ENCODE measurements around the gene RBM38. TPM values are rescaled to one million over a fixed set of nuclear protein-coding genes. Genes with fewer than 3 reads are reported as not detected.

The RBM38 gene
- total and polyA plus RNA-seq, 2 of the 13 experiments (the other 11 are each of a cell fraction or from before 2014, with no cell fraction given): 24.2 to 34.2 TPM

DNA sequence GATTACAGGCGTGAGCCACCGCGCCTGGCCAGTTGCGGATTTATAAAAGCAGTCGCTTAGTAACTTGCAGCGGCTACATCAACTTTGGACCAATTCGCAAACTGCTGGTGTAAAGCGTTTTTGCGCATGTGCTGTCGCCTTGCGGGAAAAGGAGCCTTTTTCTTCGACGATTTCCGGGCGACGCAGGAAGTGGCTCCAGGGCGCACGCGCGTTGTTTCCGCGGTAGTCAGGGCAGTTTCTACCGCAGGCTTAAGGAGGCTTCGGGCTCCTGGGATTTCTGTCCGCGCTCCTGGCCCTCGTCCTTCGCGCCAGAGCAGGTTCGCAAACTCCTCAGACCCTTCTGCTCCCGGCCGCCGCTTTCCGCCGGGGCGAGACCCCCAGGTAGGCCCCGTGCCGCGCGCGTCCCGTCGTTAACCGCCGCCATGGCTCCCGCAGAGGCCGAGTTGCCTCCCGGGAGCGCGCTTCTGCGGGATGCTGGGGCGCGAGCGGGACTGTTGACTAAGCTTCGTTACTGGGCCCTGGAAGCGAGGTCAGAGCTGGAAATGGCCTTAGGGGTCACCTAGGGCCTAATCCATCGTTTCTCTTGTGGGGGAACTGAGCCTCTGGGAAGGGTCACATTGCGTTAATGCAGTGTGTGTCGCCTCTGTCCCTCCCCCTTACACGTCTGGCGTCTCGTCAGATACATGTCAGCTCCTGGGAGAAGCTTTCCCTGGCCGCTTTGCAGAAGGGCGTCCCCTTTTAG is 40.0 kb upstream of the RBM38 start, which contains the start of gene RAE1 (continued):
- TF ChIP-seq, protein P1, sequence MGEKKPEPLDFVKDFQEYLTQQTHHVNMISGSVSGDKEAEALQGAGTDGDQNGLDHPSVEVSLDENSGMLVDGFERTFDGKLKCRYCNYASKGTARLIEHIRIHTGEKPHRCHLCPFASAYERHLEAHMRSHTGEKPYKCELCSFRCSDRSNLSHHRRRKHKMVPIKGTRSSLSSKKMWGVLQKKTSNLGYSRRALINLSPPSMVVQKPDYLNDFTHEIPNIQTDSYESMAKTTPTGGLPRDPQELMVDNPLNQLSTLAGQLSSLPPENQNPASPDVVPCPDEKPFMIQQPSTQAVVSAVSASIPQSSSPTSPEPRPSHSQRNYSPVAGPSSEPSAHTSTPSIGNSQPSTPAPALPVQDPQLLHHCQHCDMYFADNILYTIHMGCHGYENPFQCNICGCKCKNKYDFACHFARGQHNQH (CRISPR knock-in tag; IDR thresholded peaks at IDR 0.05): no peak
- TF ChIP-seq, protein P2, sequence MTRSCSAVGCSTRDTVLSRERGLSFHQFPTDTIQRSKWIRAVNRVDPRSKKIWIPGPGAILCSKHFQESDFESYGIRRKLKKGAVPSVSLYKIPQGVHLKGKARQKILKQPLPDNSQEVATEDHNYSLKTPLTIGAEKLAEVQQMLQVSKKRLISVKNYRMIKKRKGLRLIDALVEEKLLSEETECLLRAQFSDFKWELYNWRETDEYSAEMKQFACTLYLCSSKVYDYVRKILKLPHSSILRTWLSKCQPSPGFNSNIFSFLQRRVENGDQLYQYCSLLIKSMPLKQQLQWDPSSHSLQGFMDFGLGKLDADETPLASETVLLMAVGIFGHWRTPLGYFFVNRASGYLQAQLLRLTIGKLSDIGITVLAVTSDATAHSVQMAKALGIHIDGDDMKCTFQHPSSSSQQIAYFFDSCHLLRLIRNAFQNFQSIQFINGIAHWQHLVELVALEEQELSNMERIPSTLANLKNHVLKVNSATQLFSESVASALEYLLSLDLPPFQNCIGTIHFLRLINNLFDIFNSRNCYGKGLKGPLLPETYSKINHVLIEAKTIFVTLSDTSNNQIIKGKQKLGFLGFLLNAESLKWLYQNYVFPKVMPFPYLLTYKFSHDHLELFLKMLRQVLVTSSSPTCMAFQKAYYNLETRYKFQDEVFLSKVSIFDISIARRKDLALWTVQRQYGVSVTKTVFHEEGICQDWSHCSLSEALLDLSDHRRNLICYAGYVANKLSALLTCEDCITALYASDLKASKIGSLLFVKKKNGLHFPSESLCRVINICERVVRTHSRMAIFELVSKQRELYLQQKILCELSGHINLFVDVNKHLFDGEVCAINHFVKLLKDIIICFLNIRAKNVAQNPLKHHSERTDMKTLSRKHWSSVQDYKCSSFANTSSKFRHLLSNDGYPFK (CRISPR knock-in tag; IDR thresholded peaks at IDR 0.05; ENCODE audit: borderline replicate concordance): peak; percentile 99
- TF ChIP-seq KLF12 (CRISPR knock-in tag; IDR thresholded peaks at IDR 0.05; ENCODE audit: borderline replicate concordance) (no peak), ZNF430 (CRISPR knock-in tag; IDR thresholded peaks at IDR 0.05) (peak; percentile 93; the same call in 1 of the 2 replicates), FOXJ3 (CRISPR knock-in tag; IDR thresholded peaks at IDR 0.05; ENCODE audit: borderline replicate concordance) (peak; percentile 63), ZMYM4 (CRISPR knock-in tag; IDR thresholded peaks at IDR 0.05) (peak; percentile 92), KDM1A (CRISPR knock-in tag; IDR thresholded peaks at IDR 0.05) (no peak), ZNF160 (CRISPR knock-in tag; IDR thresholded peaks at IDR 0.05) (peak; percentile 69), EP300 (IDR thresholded peaks at IDR 0.05; ENCODE audit: low read depth in 2 of 2, low read length in 2 of 2) (no peak), EP300 (CRISPR knock-in tag; IDR thresholded peaks at IDR 0.05; ENCODE audit: borderline replicate concordance) (0 out of 2 replicates have a peak, but pooled peaks have one; percentile 11), ZKSCAN1 (IDR thresholded peaks at IDR 0.05; ENCODE audit: low read length) (no peak), SOX5 (CRISPR knock-in tag; IDR thresholded peaks at IDR 0.05; ENCODE audit: borderline replicate concordance) (no peak), GZF1 (CRISPR knock-in tag; IDR thresholded peaks at IDR 0.05) (no peak)
- TF ChIP-seq, protein P3, sequence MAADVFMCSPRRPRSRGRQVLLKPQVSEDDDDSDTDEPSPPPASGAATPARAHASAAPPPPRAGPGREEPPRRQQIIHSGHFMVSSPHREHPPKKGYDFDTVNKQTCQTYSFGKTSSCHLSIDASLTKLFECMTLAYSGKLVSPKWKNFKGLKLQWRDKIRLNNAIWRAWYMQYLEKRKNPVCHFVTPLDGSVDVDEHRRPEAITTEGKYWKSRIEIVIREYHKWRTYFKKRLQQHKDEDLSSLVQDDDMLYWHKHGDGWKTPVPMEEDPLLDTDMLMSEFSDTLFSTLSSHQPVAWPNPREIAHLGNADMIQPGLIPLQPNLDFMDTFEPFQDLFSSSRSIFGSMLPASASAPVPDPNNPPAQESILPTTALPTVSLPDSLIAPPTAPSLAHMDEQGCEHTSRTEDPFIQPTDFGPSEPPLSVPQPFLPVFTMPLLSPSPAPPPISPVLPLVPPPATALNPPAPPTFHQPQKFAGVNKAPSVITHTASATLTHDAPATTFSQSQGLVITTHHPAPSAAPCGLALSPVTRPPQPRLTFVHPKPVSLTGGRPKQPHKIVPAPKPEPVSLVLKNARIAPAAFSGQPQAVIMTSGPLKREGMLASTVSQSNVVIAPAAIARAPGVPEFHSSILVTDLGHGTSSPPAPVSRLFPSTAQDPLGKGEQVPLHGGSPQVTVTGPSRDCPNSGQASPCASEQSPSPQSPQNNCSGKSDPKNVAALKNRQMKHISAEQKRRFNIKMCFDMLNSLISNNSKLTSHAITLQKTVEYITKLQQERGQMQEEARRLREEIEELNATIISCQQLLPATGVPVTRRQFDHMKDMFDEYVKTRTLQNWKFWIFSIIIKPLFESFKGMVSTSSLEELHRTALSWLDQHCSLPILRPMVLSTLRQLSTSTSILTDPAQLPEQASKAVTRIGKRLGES (CRISPR knock-in tag; IDR thresholded peaks at IDR 0.05; ENCODE audit: borderline replicate concordance): no peak
- TF ChIP-seq, protein P4, sequence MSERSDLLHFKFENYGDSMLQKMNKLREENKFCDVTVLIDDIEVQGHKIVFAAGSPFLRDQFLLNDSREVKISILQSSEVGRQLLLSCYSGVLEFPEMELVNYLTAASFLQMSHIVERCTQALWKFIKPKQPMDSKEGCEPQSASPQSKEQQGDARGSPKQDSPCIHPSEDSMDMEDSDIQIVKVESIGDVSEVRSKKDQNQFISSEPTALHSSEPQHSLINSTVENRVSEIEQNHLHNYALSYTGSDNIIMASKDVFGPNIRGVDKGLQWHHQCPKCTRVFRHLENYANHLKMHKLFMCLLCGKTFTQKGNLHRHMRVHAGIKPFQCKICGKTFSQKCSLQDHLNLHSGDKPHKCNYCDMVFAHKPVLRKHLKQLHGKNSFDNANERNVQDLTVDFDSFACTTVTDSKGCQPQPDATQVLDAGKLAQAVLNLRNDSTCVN (CRISPR knock-in tag; IDR thresholded peaks at IDR 0.05; ENCODE audit: borderline replicate concordance): peak; percentile 85; the same call in 1 of the 2 replicates
- TF ChIP-seq, protein P5, sequence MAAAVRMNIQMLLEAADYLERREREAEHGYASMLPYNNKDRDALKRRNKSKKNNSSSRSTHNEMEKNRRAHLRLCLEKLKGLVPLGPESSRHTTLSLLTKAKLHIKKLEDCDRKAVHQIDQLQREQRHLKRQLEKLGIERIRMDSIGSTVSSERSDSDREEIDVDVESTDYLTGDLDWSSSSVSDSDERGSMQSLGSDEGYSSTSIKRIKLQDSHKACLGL (CRISPR knock-in tag; IDR thresholded peaks at IDR 0.05): peak; percentile 95
- TF ChIP-seq, protein P6, sequence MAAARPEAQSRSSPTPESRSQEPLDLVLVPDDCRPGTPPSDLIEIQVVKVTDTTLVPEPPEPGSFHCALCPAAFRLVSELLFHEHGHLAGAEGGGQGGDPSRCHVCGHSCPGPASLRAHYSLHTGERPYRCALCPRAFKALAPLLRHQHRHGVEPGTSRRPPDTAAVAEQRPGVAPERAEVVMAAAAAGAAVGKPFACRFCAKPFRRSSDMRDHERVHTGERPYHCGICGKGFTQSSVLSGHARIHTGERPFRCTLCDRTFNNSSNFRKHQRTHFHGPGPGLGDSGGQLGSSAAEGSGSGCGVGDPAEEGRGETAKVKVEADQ (CRISPR knock-in tag; IDR thresholded peaks at IDR 0.05; ENCODE audit: borderline replicate concordance): peak; percentile 82; the same call in 1 of the 2 replicates
- TF ChIP-seq, protein P7, sequence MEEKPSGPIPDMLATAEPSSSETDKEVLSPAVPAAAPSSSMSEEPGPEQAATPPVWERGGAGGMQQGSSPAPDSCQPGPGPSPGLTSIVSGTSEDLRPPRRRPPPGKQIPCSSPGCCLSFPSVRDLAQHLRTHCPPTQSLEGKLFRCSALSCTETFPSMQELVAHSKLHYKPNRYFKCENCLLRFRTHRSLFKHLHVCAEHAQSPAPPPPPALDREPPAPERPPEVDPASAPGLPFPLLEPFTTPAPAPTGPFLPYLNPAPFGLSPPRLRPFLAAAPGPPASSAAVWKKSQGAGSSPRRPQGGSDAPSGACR (CRISPR knock-in tag; IDR thresholded peaks at IDR 0.05): peak; percentile 72
